Mesenchymal stem cell (in vitro differentiated cells and primary cell): ENCODE results near the gene RNASEL. TPM values are rescaled to one million over a fixed set of nuclear protein-coding genes. Genes with fewer than 3 reads are reported as not detected.

Experiments used
- DNase-seq: peaks from one replicate; pipeline ENCODE4 v3.0.0-alpha.2; 2013
- H2AFZ ChIP-seq: one replicate; pipeline ENCODE4 v1.6.1; 2013; ENCODE audit warnings: low read depth, mild to moderate bottlenecking, control low read depth, inconsistent platforms, low read length, moderate library complexity
- H2AK5ac ChIP-seq: 2 replicates; pipeline ENCODE4 v1.6.1; 2013; ENCODE audit warnings: low read length, moderate library complexity, mild to moderate bottlenecking, inconsistent platforms; ENCODE audit not compliant: severe bottlenecking
- H2BK120ac ChIP-seq: one replicate; pipeline ENCODE4 v1.6.1; 2013; ENCODE audit warnings: low read depth, mild to moderate bottlenecking, inconsistent platforms, low read length, moderate library complexity
- H2BK12ac ChIP-seq, 2 experiments: one replicate each; pipeline ENCODE4 v1.6.1; 2013; ENCODE audit warnings: inconsistent platforms in 2 of 2, low read length in 2 of 2, mild to moderate bottlenecking in 2 of 2, moderate library complexity in 2 of 2, control low read depth in 1 of 2
- H2BK15ac ChIP-seq: one replicate; pipeline ENCODE4 v1.6.1; 2013; ENCODE audit warnings: mild to moderate bottlenecking, low read depth, inconsistent platforms; ENCODE audit not compliant: poor library complexity, severe bottlenecking
- H2BK5ac ChIP-seq: 2 replicates; pipeline ENCODE4 v1.6.1; 2013; ENCODE audit warnings: low read depth, mild to moderate bottlenecking, low read length, control low read depth, inconsistent platforms; ENCODE audit not compliant: poor library complexity, severe bottlenecking
- H3K14ac ChIP-seq, 2 experiments: one replicate each; pipeline ENCODE4 v1.6.1; 2013; ENCODE audit warnings: inconsistent platforms in 2 of 2, low read length in 2 of 2, control low read depth in 1 of 2, mild to moderate bottlenecking in 1 of 2, moderate library complexity in 1 of 2
- H3K18ac ChIP-seq, 2 experiments: one replicate each; pipeline ENCODE4 v1.6.1; 2013; ENCODE audit warnings: inconsistent platforms in 2 of 2, low read length in 2 of 2, control low read depth in 1 of 2, low read depth in 1 of 2, mild to moderate bottlenecking in 1 of 2
- H3K23ac ChIP-seq, 2 experiments: one replicate each; pipeline ENCODE4 v1.6.1; 2013; ENCODE audit warnings: inconsistent platforms in 2 of 2, low read length in 2 of 2, mild to moderate bottlenecking in 2 of 2, moderate library complexity in 2 of 2, control low read depth in 1 of 2
- H3K27ac ChIP-seq: 2 replicates; pipeline ENCODE4 v1.5.1; 2013; ENCODE audit warnings: mild to moderate bottlenecking, moderate library complexity, low read length, control low read depth, inconsistent platforms; ENCODE audit not compliant: poor library complexity, severe bottlenecking
- H3K27me3 ChIP-seq, 2 experiments: 2 replicates each; pipeline versions ENCODE4 v1.6.1 to v1.7.0; 2013; ENCODE audit warnings: low read length in 2 of 2, mild to moderate bottlenecking in 2 of 2, moderate library complexity in 2 of 2, control low read depth in 1 of 2, inconsistent platforms in 1 of 2; ENCODE audit not compliant: control insufficient read depth in 1 of 2, insufficient read depth in 1 of 2
- H3K36me3 ChIP-seq, 2 experiments: 2 replicates each; pipeline versions ENCODE4 v1.6.1 to v1.7.0; 2013; ENCODE audit warnings: low read length in 2 of 2, control low read depth in 1 of 2, inconsistent platforms in 1 of 2, low read depth in 1 of 2, mild to moderate bottlenecking in 1 of 2; ENCODE audit not compliant: insufficient read depth in 2 of 2, control insufficient read depth in 1 of 2
- H3K4ac ChIP-seq, 2 experiments: one replicate each; pipeline ENCODE4 v1.6.1; 2013; ENCODE audit warnings: inconsistent platforms in 2 of 2, low read length in 2 of 2, mild to moderate bottlenecking in 2 of 2, moderate library complexity in 2 of 2, control low read depth in 1 of 2, low read depth in 1 of 2
- H3K4me1 ChIP-seq: 2 replicates; pipeline ENCODE4 v1.6.1; 2013; ENCODE audit warnings: low read depth, low read length, control low read depth; ENCODE audit not compliant: control insufficient read depth, insufficient read depth
- H3K4me2 ChIP-seq: 2 replicates; pipeline ENCODE4 v1.6.1; 2013; ENCODE audit warnings: low read length, mild to moderate bottlenecking, inconsistent platforms; ENCODE audit not compliant: poor library complexity, severe bottlenecking
- H3K4me3 ChIP-seq, 2 experiments: 2 replicates each; pipeline versions ENCODE4 v1.5.1 to v1.7.0; 2013; ENCODE audit warnings: low read length in 2 of 2, mild to moderate bottlenecking in 2 of 2, control low read depth in 1 of 2, low read depth in 1 of 2; ENCODE audit not compliant: insufficient read depth in 1 of 2
- H3K79me1 ChIP-seq: replicated peaks from 2 replicates; pipeline ENCODE4 v1.6.1; 2013; ENCODE audit warnings: mild to moderate bottlenecking, control low read depth, low read length, inconsistent platforms; ENCODE audit not compliant: poor library complexity, severe bottlenecking
- H3K9ac ChIP-seq: 2 replicates; pipeline ENCODE4 v1.7.0; 2013; ENCODE audit warnings: mild to moderate bottlenecking, low read length, moderate library complexity
- H3K9me3 ChIP-seq: 2 replicates; pipeline ENCODE4 v1.7.0; 2013; ENCODE audit warnings: mild to moderate bottlenecking, low read length; ENCODE audit not compliant: control insufficient read depth
- H4K8ac ChIP-seq: one replicate; pipeline ENCODE4 v1.6.1; 2013; ENCODE audit warnings: inconsistent platforms, mild to moderate bottlenecking, low read length, moderate library complexity
- H4K91ac ChIP-seq: one replicate; pipeline ENCODE4 v1.6.1; 2013; ENCODE audit warnings: mild to moderate bottlenecking, low read length, inconsistent platforms
- WGBS: methylation state at CpG from one replicate; pipeline ENCODE4 v1.1.7; 2013; ENCODE audit warnings: mixed read lengths; 5-methylcytosine and 5-hydroxymethylcytosine counted together
- polyA plus RNA-seq, 2 experiments: library from polyadenylated mRNA; stranded (reverse); fragments of 200-250 nt; gene quantifications; one replicate each; pipeline ENCODE4 v1.2.3, GENCODE V29; 2013

RNASEL gene, protein sequence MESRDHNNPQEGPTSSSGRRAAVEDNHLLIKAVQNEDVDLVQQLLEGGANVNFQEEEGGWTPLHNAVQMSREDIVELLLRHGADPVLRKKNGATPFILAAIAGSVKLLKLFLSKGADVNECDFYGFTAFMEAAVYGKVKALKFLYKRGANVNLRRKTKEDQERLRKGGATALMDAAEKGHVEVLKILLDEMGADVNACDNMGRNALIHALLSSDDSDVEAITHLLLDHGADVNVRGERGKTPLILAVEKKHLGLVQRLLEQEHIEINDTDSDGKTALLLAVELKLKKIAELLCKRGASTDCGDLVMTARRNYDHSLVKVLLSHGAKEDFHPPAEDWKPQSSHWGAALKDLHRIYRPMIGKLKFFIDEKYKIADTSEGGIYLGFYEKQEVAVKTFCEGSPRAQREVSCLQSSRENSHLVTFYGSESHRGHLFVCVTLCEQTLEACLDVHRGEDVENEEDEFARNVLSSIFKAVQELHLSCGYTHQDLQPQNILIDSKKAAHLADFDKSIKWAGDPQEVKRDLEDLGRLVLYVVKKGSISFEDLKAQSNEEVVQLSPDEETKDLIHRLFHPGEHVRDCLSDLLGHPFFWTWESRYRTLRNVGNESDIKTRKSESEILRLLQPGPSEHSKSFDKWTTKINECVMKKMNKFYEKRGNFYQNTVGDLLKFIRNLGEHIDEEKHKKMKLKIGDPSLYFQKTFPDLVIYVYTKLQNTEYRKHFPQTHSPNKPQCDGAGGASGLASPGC
- polyA plus RNA-seq (2013, experiment 1 of 2): 3.1 TPM
- polyA plus RNA-seq (2013, experiment 2 of 2): 3.3 TPM

DNA sequence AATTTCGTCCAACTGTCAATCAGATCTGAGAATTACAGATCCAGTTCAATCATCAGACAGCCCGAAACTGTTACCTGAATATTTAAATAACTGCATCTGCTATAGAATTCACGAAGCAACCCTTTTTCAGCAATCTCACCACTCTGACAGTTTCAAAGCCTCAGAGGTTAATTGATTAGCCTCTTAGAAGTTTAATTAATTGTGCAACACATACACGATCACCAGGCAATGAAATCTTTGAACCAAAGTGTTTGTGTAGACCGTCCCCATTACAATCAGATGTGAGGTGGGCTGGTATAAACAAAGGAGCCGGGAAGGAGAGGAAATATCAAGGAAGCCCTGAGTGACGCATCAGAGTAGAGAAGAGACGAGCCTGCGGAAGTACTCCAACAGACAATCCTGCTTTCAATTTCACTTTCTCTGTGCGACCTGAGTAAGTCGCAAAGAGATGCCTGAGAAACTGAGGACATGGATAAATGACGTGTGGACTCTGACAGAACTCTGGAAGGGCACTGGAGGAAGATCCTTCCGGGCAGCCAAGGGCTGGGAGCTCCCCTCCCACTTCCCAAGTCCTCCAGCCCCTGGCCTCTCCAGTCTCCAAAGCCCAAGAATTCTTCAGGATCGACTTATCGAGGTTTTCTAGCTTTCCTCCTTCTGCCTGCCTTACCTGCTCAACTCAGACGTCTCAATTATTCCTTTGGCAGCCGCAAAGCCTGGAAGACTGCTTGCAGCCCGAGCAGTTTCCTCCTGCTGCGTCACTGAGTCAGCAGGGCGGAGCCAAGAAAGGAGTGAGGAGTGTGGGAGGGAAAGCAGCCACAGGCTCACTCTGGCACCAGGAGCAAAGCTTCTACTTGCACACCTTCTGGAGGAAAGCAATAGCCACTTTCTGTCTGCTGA lies at the start of gene RNASEL:
Gene RNASEL (minus strand): TSS at position 757 of the 897 bp plus-strand sequence. CDS start 2,450 bp downstream, outside the sequence.
- no peaks in the 10 kb centered on the region for H3K9me3 ChIP-seq
- H3K36me3 ChIP-seq: peaks cover 0 to 18% of the 10 kb centered on the region in 2 experiments
- H3K14ac ChIP-seq: no peak within 1 kb of the TSS
- H3K18ac ChIP-seq: peak within 1 kb of the TSS; percentile 64 to 85
- peak within 1 kb of the TSS; percentile 91 for H3K9ac ChIP-seq
- WGBS: 12% methylated on average over 19 of the region's 20 CpGs
- peak within 1 kb of the TSS; percentile 74 for H2AFZ ChIP-seq
- peak within 1 kb of the TSS; percentile 66 to 77 for H3K4ac ChIP-seq
- no peaks in the 10 kb centered on the region for H3K4me1 ChIP-seq
- peak within 1 kb of the TSS; percentile 81 for H4K91ac ChIP-seq
- DNase-seq: peak; percentile 94
- H3K79me1 ChIP-seq: no peaks in the 10 kb centered on the region
- peaks cover 0 to 7% of the 10 kb centered on the region in 2 experiments for H3K27me3 ChIP-seq
- peak within 1 kb of the TSS; percentile 44 for H2BK15ac ChIP-seq
- H3K4me2 ChIP-seq: peak within 1 kb of the TSS; percentile 33
- H2BK5ac ChIP-seq: no peak within 1 kb of the TSS
- peak within 1 kb of the TSS; percentile 98 for H4K8ac ChIP-seq
- no peak within 1 kb of the TSS for H2AK5ac ChIP-seq
- H2BK12ac ChIP-seq: peak within 1 kb of the TSS in 1 of 2 experiments; percentile 22
- no peak within 1 kb of the TSS for H3K23ac ChIP-seq
- peak within 1 kb of the TSS; percentile 45 for H2BK120ac ChIP-seq
- peak within 1 kb of the TSS; percentile 10 for H3K27ac ChIP-seq
- H3K4me3 ChIP-seq: peak within 1 kb of the TSS; percentile 34 to 82

DNA sequence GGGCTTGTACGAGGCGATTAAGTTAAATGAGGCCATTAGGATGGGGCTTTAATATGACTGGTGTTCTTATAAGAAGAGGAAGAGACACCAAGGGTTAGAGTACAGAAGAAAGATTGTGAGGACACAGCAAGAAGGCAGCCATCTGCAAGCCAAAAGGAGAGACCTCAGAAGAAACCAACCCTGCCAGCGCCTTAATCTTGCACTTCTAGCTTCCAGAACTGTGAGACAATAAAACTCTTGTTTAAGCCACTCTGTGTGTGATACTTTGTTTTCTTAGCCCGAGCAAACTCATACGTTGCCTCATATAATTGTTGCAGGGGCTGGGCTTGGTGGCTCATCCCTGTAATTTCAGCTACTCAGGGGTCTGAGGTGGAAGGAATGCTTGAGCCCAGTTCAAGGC lies 48.7 kb upstream of the RNASEL start:
- H3K79me1 ChIP-seq: no peaks in the 10 kb centered on the region
- H2BK15ac ChIP-seq: no peak overlapping the region
- H3K36me3 ChIP-seq: no peaks in the 10 kb centered on the region
- no peak overlapping the region for H2BK5ac ChIP-seq
- WGBS: 88% methylated on average over 5 of the region's 5 CpGs
- no peak overlapping the region for H2AFZ ChIP-seq
- no peak overlapping the region for H3K23ac ChIP-seq
- H3K14ac ChIP-seq: no peak overlapping the region
- H2BK120ac ChIP-seq: no peak overlapping the region
- no peak overlapping the region for H3K4me3 ChIP-seq
- H3K4ac ChIP-seq: no peak overlapping the region
- no peak overlapping the region for H4K8ac ChIP-seq
- H3K27ac ChIP-seq: no peak overlapping the region
- peaks cover 7 to 9% of the 10 kb centered on the region in 2 experiments for H3K27me3 ChIP-seq
- H4K91ac ChIP-seq: no peak overlapping the region
- no peak overlapping the region for H3K18ac ChIP-seq
- H3K4me1 ChIP-seq: peaks cover 3% of the 10 kb centered on the region
- no peak overlapping the region for H3K9ac ChIP-seq
- no peak overlapping the region for H2AK5ac ChIP-seq
- no peaks in the 10 kb centered on the region for H3K9me3 ChIP-seq
- H2BK12ac ChIP-seq: no peak overlapping the region
- DNase-seq: no peak
- H3K4me2 ChIP-seq: no peak overlapping the region

DNA sequence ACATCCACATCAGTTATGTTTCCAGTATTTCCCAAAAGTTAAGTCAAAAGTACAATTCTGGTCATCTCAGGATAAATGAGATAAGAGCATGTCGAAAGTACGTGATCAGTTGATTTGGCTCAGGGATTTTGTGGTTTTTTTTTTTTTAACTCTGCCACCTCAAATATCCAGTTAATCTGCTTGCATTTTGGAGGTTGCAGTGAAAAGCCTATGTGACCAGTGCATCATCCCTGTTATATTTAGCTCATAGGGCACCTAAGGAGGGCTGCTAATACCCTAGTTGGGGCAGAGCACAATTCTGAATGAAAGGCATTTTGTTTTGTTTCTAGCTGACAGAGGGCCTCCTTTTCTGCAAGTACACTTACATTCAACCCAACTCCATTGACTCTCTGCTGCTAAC lies 46.8 kb upstream of the RNASEL start:
- Histone ChIP-seq H3K4me2 (no peak overlapping the region), H2BK120ac (no peak overlapping the region), H2BK5ac (no peak overlapping the region), H3K9ac (no peak overlapping the region), H2AFZ (no peak overlapping the region), H3K4ac (no peak overlapping the region), H3K79me1 (no peaks in the 10 kb centered on the region), H4K8ac (no peak overlapping the region), H3K27me3 (peaks cover 7 to 12% of the 10 kb centered on the region in 2 experiments), H3K36me3 (no peaks in the 10 kb centered on the region), H3K14ac (no peak overlapping the region), H3K9me3 (no peaks in the 10 kb centered on the region), H2BK15ac (no peak overlapping the region), H3K23ac (no peak overlapping the region), H3K4me3 (no peak overlapping the region), H2BK12ac (no peak overlapping the region), H3K18ac (peak overlapping the region in 1 of 2 experiments; percentile 10), H4K91ac (no peak overlapping the region), H3K4me1 (peaks cover 3% of the 10 kb centered on the region), H3K27ac (no peak overlapping the region), H2AK5ac (no peak overlapping the region)
- no CpG with 5 or more reads among the region's 2 CpGs for WGBS
- DNase-seq: no peak
